Spinal cord (tissue), 10 donors: Measurements from ENCODE around the gene OSBPL10. TPM values are rescaled to one million over a fixed set of nuclear protein-coding genes. Genes with fewer than 3 reads are reported as not detected.
"Not testable (repeated sequence)": the region's sequence is repeated elsewhere in the genome, so short reads cannot be mapped to it uniquely, and the experiment has no call there.

Experiments used
- DNase-seq, 6 donors: peaks; one replicate each; pipeline versions ENCODE4 v3.0.0 to v3.0.0-alpha.2; 2013 to 2015; ENCODE audit warnings: low spot score in 6 of 6, low read depth in 4 of 6
- H3K27ac ChIP-seq: one replicate; pipeline ENCODE4 v1.5.1; 2013; ENCODE audit warnings: low read depth, low read length, control low read depth
- H3K27me3 ChIP-seq: one replicate; pipeline ENCODE4 v1.6.1; 2013; ENCODE audit warnings: low read length; ENCODE audit not compliant: control insufficient read depth, insufficient read depth
- H3K36me3 ChIP-seq: one replicate; pipeline ENCODE4 v1.6.1; 2013; ENCODE audit warnings: low read length; ENCODE audit not compliant: control insufficient read depth, insufficient read depth
- H3K4me1 ChIP-seq: one replicate; pipeline ENCODE4 v1.6.1; 2013; ENCODE audit warnings: low read length; ENCODE audit not compliant: control insufficient read depth, insufficient read depth
- H3K4me3 ChIP-seq: one replicate; pipeline ENCODE4 v1.5.1; 2013; ENCODE audit warnings: low read depth, low read length, control low read depth
- H3K9me3 ChIP-seq: one replicate; pipeline ENCODE4 v1.6.1; 2013; ENCODE audit warnings: low read length; ENCODE audit not compliant: control insufficient read depth, insufficient read depth
- WGBS: methylation state at CpG from one replicate; pipeline ENCODE4 v1.1.5; 2013; ENCODE audit warnings: missing lambda C conversion rate; ENCODE audit not compliant: insufficient coverage; 5-methylcytosine and 5-hydroxymethylcytosine counted together
- polyA plus RNA-seq, 2 donors: library from polyadenylated mRNA; unstranded; fragments of 120-200 nt; gene quantifications; one replicate each; pipeline ENCODE4 v1.2.1, GENCODE V29; 2013; ENCODE audit not compliant: insufficient read length in 2 of 2
- total RNA-seq, 2 donors: library from RNA; depleted of rRNA in 1 of 2; stranded (reverse); fragments of 120-200 nt in 1 of 2; fragments of >200 nt in 1 of 2; gene quantifications; one replicate each; pipeline versions ENCODE4 v1.2.3 to v1.2.4, GENCODE V29; 2013 to 2014
- donor health status: healthy.

The OSBPL10 gene
- total and polyA plus RNA-seq, 4 donors, result 6.2 to 10.5 (median 7.1) TPM

DNA sequence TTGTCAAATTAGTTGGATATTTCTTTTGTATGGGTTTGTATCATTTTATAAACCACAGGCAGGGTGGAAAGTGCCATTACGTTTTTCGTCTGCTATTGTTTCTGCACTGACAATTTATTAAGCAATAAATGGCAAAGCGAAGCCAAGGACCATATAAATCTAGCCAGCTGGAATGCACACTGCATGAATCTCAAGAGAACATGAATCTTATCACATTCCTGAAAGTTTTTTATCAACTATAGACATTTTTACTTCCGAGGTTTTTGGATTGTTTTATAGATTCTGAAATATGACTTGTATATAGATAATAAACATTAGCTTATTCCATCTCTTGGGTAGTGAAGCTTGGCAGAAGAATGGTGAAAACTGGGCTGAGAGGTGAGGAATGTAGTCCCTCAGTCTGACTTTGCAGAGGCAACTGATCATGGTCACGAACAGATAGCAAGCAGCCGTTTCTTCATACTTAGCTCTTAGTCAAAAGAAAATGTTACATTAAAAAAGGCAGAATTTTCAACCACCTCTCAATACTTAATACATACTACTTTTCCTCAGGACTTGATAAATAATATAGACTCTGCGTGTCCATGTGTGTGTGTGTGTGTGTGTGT, 102.7 kb downstream of the OSBPL10 start:
- DNase-seq, result peak in 1 of 6 donors; percentile 70
- Histone ChIP-seq H3K27me3 (no peaks in the 10 kb centered on the region), H3K36me3 (no peaks in the 10 kb centered on the region), H3K4me3 (no peak overlapping the region), H3K9me3 (no peaks in the 10 kb centered on the region), H3K4me1 (peaks cover 4% of the 10 kb centered on the region), H3K27ac (no peak overlapping the region)
- 75% methylated on average over 2 of the region's 7 CpGs for WGBS

GRCh38 chr3:31876331-31876730, 104.7 kb downstream of the OSBPL10 start:
- no CpG with 5 or more reads among the region's 7 CpGs for WGBS
- Histone ChIP-seq H3K9me3 (no peaks in the 10 kb centered on the region), H3K4me3 (no peak overlapping the region), H3K36me3 (no peaks in the 10 kb centered on the region), H3K4me1 (peaks cover 4% of the 10 kb centered on the region), H3K27me3 (no peaks in the 10 kb centered on the region), H3K27ac (no peak overlapping the region)
- peak in 1 of 6 donors; percentile 24 for DNase-seq

DNA sequence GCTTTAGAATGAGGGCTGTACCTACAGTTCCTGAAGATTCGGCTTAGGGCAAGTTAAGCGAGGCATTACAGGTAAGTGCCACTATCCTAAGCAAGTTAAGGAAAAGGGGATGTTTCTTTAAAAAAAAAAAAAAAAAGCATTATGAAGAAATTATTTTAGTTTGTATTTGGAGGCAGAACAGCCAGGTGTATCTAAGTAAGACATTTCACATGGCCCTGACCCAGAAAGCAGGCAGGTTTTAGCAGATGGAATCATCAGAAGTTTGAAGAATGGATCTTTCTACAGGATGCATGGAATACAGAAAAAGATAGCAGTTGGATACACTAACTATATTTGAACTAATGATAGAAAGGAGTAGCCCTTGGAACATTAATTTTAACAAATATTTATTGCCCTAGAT, 105.6 kb downstream of the OSBPL10 start:
- Histone ChIP-seq H3K36me3 (no peaks in the 10 kb centered on the region), H3K4me1 (peaks cover 4% of the 10 kb centered on the region), H3K9me3 (no peaks in the 10 kb centered on the region), H3K4me3 (no peak overlapping the region), H3K27ac (no peak overlapping the region), H3K27me3 (no peaks in the 10 kb centered on the region)
- DNase-seq, result no peak
- 80% methylated on average over 1 of the region's 2 CpGs for WGBS

GRCh38 chr3:31873254-31873820, 107.7 kb downstream of the OSBPL10 start:
- H3K27me3 ChIP-seq, result no peaks in the 10 kb centered on the region
- no CpG with 5 or more reads among the region's 5 CpGs for WGBS
- no peak overlapping the region for H3K4me3 ChIP-seq
- no peaks in the 10 kb centered on the region for H3K9me3 ChIP-seq
- H3K4me1 ChIP-seq, result no peaks in the 10 kb centered on the region
- peak in 1 of 6 donors; percentile 32 for DNase-seq
- H3K36me3 ChIP-seq, result no peaks in the 10 kb centered on the region
- H3K27ac ChIP-seq, result no peak overlapping the region

- no peaks in the 10 kb centered on the region for H3K27me3 ChIP-seq
- WGBS, result 83% methylated on average over 1 of the region's 5 CpGs
- no peak for DNase-seq
Measured at GRCh38 chr3:31871939-31872507, 109.0 kb downstream of the OSBPL10 start.

GRCh38 chr3:31870111-31870510, 111.0 kb downstream of the OSBPL10 start:
- not testable (repeated sequence) for H3K27ac ChIP-seq, H3K27me3 ChIP-seq, DNase-seq, H3K36me3 ChIP-seq, H3K4me1 ChIP-seq, H3K4me3 ChIP-seq, H3K9me3 ChIP-seq
- 92% methylated on average over 28 of the region's 28 CpGs for WGBS

More at GRCh38 chr3:31871939-31872507, 109.0 kb downstream of the OSBPL10 start:
- Histone ChIP-seq H3K4me3 (no peak overlapping the region), H3K27ac (no peak overlapping the region), H3K9me3 (no peaks in the 10 kb centered on the region), H3K36me3 (no peaks in the 10 kb centered on the region), H3K4me1 (no peaks in the 10 kb centered on the region)

GRCh38 chr3:31868236-31868635, 112.8 kb downstream of the OSBPL10 start:
- no peak for DNase-seq
- 68% methylated on average over 4 of the region's 5 CpGs for WGBS

GRCh38 chr3:31862666-31863279, 118.3 kb downstream of the OSBPL10 start:
- no peaks in the 10 kb centered on the region for H3K27me3 ChIP-seq
- H3K9me3 ChIP-seq, result no peaks in the 10 kb centered on the region
- peak in 1 of 6 donors; percentile 79 for DNase-seq
- WGBS, result no CpG with 5 or more reads among the region's 2 CpGs
- no peak overlapping the region for H3K27ac ChIP-seq
- no peaks in the 10 kb centered on the region for H3K36me3 ChIP-seq
- no peaks in the 10 kb centered on the region for H3K4me1 ChIP-seq
- H3K4me3 ChIP-seq, result no peak overlapping the region

More at GRCh38 chr3:31868236-31868635, 112.8 kb downstream of the OSBPL10 start:
- no peaks in the 10 kb centered on the region for H3K4me1 ChIP-seq
- H3K9me3 ChIP-seq, result no peaks in the 10 kb centered on the region
- H3K36me3 ChIP-seq, result no peaks in the 10 kb centered on the region
- H3K4me3 ChIP-seq, result no peak overlapping the region
- no peaks in the 10 kb centered on the region for H3K27me3 ChIP-seq
- no peak overlapping the region for H3K27ac ChIP-seq

- Histone ChIP-seq H3K27me3 (no peaks in the 10 kb centered on the region), H3K4me3 (no peak overlapping the region), H3K9me3 (no peaks in the 10 kb centered on the region), H3K27ac (no peak overlapping the region), H3K36me3 (no peaks in the 10 kb centered on the region), H3K4me1 (no peaks in the 10 kb centered on the region)
- 42% methylated on average over 4 of the region's 5 CpGs for WGBS
- no peak for DNase-seq
Measured at GRCh38 chr3:31861826-31862225, 119.2 kb downstream of the OSBPL10 start.
